ENCODE measurements around the gene OR2V2. TPM values are rescaled to one million over a fixed set of nuclear protein-coding genes. Genes with fewer than 3 reads are reported as not detected.

Gene OR2V2
- total and polyA plus RNA-seq, 10 of the 15 experiments (the other 5 are each of a cell fraction or from before 2014, with no cell fraction given) = 0.26 TPM; not detected in 9

GRCh38 chr5:181207214-181207959, 60.0 kb downstream of the OR2V2 start (continued):
- TF ChIP-seq RFX5 (IDR thresholded peaks at IDR 0.05; ENCODE audit: low read depth, low read length) = no peak
- no peak for TF ChIP-seq SREBF1 (IDR thresholded peaks at IDR 0.05; ENCODE audit: low read length)
- peak; percentile 44; the same call in 1 of the 2 replicates for TF ChIP-seq MLLT1 (IDR thresholded peaks at IDR 0.05)
- TF ChIP-seq MXI1 (IDR thresholded peaks at IDR 0.05; ENCODE audit: low read depth, low read length) = peak; percentile 53; the same call in 1 of the 2 replicates
- TF ChIP-seq LARP7 (IDR thresholded peaks at IDR 0.05) = no peak
- peak; percentile 86 for TF ChIP-seq SKIL (IDR thresholded peaks at IDR 0.05; ENCODE audit: low read depth, poor library complexity, severe bottlenecking)
- no peak for TF ChIP-seq DPF2 (IDR thresholded peaks at IDR 0.05)
- TF ChIP-seq HDGF (IDR thresholded peaks at IDR 0.05) = peak; percentile 47; the same call in 1 of the 2 replicates
- peak; percentile 54 for TF ChIP-seq RUNX3 (IDR thresholded peaks at IDR 0.05; ENCODE audit: low read length)
- TF ChIP-seq JUND (IDR thresholded peaks at IDR 0.05; ENCODE audit: low read depth, low read length) = no peak
- TF ChIP-seq SIX5 (IDR thresholded peaks at IDR 0.05; ENCODE audit: low read depth, low read length, severe bottlenecking) = no peak
- no peak for TF ChIP-seq ZBTB4 (CRISPR knock-in tag; IDR thresholded peaks at IDR 0.05)
- no peak for TF ChIP-seq ESRRA (IDR thresholded peaks at IDR 0.05; ENCODE audit: low read length)
- TF ChIP-seq CREM (IDR thresholded peaks at IDR 0.05; ENCODE audit: low read depth) = no peak
- no peak for TF ChIP-seq EZH2 (IDR thresholded peaks at IDR 0.05; ENCODE audit: borderline replicate concordance, control insufficient read depth, low read depth, low read length)
- TF ChIP-seq ZNF622 (IDR thresholded peaks at IDR 0.05) = no peak
- 0 out of 2 replicates have a peak, but pooled peaks have one; percentile 38 for TF ChIP-seq CREB1 (IDR thresholded peaks at IDR 0.05; ENCODE audit: low read depth)
- TF ChIP-seq SMAD5 (IDR thresholded peaks at IDR 0.05; ENCODE audit: low read depth) = no peak
- peak; percentile 14 for TF ChIP-seq RELA (IDR thresholded peaks at IDR 0.05; ENCODE audit: borderline replicate concordance, partially characterized antibody)
- TF ChIP-seq ZBED1 (IDR thresholded peaks at IDR 0.05; ENCODE audit: borderline replicate concordance) = peak; percentile 57
- no peak for TF ChIP-seq TCF12 (IDR thresholded peaks at IDR 0.05; ENCODE audit: low read depth, low read length)
- no peak for TF ChIP-seq FOXK2 (IDR thresholded peaks at IDR 0.05)
- no peak for TF ChIP-seq POLR2AphosphoS2 (IDR thresholded peaks at IDR 0.05; ENCODE audit: low read depth, low read length)
